HG03280 (cell line): ENCODE results near the gene SORCS2.

Experiments used
- ATAC-seq: cut with Tn5 transposase; IDR thresholded peaks from one replicate; pipeline ENCODE4 v1.9.1; 2021; ENCODE audit warnings: mild to moderate bottlenecking, moderate library complexity; ENCODE audit not compliant: unreplicated experiment

SORCS2 gene

GRCh38 chr4:7711307-7711963, 519.1 kb downstream of the SORCS2 start:
- no peak for ATAC-seq

- ATAC-seq = no peak
Measured at GRCh38 chr4:7712021-7712671, 519.8 kb downstream of the SORCS2 start.

- ATAC-seq = no peak
Measured at GRCh38 chr4:7713757-7714156, 521.4 kb downstream of the SORCS2 start.

- no peak for ATAC-seq
Measured at GRCh38 chr4:7714176-7714575, 521.8 kb downstream of the SORCS2 start.

- no peak for ATAC-seq
Measured at GRCh38 chr4:7714738-7715137, 522.4 kb downstream of the SORCS2 start.

- no peak for ATAC-seq
Measured at GRCh38 chr4:7715271-7716009, 523.1 kb downstream of the SORCS2 start.

- ATAC-seq = no peak
Measured at GRCh38 chr4:7716010-7716721, 523.8 kb downstream of the SORCS2 start.

GRCh38 chr4:7717161-7717560, 524.8 kb downstream of the SORCS2 start:
- no peak for ATAC-seq

- ATAC-seq = no peak
Measured at GRCh38 chr4:7717946-7718490, 525.7 kb downstream of the SORCS2 start.

GRCh38 chr4:7719354-7720174, 527.2 kb downstream of the SORCS2 start:
- ATAC-seq = no peak

GRCh38 chr4:7721984-7722551, 529.7 kb downstream of the SORCS2 start:
- ATAC-seq = no peak

- no peak for ATAC-seq
Measured at GRCh38 chr4:7722766-7723387, 530.5 kb downstream of the SORCS2 start.

GRCh38 chr4:7723625-7724024, 531.3 kb downstream of the SORCS2 start:
- no peak for ATAC-seq

GRCh38 chr4:7725951-7726350, 533.6 kb downstream of the SORCS2 start:
- ATAC-seq = no peak

GRCh38 chr4:7726665-7727413, 534.5 kb downstream of the SORCS2 start:
- no peak for ATAC-seq

GRCh38 chr4:7727749-7728148, 535.4 kb downstream of the SORCS2 start:
- ATAC-seq = no peak

- no peak for ATAC-seq
Measured at GRCh38 chr4:7731437-7731836, 539.1 kb downstream of the SORCS2 start.

- no peak for ATAC-seq
Measured at GRCh38 chr4:7732263-7732662, 539.9 kb downstream of the SORCS2 start.

- ATAC-seq = no peak
Measured at GRCh38 chr4:7733201-7733600, 540.9 kb downstream of the SORCS2 start.
